ENCODE measurements around the gene PDK2.

Gene PDK2

GRCh38 chr17:50136096-50136687 is 41.0 kb downstream of the PDK2 start:
- no peak for DNase-seq (ENCODE audit: low read depth)

GRCh38 chr17:50137042-50137441 is 41.9 kb downstream of the PDK2 start:
- no peak for DNase-seq (ENCODE audit: low read depth)

GRCh38 chr17:50139185-50139783 is 44.1 kb downstream of the PDK2 start:
- no peak for DNase-seq (ENCODE audit: low read depth)

- peak; percentile 77 for DNase-seq (ENCODE audit: low read depth)
Observed at GRCh38 chr17:50139950-50140885, 45.1 kb downstream of the PDK2 start.

GRCh38 chr17:50141026-50141744 is 46.0 kb downstream of the PDK2 start:
- no peak for DNase-seq (ENCODE audit: low read depth)

GRCh38 chr17:50141745-50142110 is 46.6 kb downstream of the PDK2 start:
- DNase-seq (ENCODE audit: low read depth): no peak

DNA sequence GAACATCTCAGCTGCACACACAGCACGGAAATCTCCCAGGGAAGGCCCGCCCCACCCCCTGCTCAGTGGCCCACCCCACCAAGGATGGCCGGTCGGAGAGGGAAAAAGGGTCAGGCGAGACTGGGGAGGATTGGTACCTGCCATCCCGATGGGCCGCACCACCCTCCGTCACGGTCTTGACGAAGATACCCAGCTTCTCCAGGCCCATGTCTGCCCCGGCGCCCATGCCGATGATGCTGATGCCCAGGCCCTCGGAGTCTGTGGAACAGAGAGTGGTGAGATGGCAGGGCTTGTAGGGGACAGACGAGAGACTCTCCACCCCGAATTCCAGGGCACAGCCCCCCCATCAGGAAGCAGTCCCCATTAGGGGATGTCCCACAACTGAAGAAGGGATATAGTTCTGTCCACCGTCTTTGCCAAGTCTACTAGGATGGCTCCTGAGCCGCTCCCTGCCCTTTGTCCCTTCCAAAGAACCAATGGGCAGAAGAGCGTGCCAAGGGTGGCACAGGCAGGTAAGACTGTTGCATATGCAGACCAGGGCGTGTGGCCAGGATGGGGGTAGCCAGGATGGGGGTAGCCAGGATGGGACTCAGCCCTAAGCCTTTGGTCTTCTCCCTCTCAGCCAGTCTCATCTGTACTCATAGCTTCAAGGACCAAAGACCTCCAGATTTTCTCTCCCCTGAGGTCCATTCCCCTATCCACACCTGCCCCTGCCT is 48.5 kb downstream of the PDK2 start:
- no peak for DNase-seq (ENCODE audit: low read depth)

DNA sequence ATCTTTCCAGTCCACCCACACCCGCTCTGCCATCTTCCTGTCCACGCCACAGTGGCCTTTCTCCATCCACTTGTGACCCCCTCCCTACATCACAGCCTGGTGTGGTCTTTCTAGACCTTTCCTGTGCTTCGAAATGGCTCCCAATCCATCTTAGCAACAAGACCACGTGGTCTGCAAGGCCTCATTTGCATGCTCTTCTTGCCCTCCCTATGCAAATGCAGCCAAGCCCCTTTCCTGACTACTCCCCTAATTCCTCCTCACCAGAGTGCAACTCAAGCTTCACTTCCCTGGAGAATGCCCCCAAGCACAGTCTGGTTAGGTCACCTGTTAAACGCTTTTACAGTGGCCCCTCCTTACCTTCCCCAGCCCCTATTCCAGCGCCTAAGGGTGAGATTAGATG is 49.2 kb downstream of the PDK2 start:
- no peak for DNase-seq (ENCODE audit: low read depth)

DNA sequence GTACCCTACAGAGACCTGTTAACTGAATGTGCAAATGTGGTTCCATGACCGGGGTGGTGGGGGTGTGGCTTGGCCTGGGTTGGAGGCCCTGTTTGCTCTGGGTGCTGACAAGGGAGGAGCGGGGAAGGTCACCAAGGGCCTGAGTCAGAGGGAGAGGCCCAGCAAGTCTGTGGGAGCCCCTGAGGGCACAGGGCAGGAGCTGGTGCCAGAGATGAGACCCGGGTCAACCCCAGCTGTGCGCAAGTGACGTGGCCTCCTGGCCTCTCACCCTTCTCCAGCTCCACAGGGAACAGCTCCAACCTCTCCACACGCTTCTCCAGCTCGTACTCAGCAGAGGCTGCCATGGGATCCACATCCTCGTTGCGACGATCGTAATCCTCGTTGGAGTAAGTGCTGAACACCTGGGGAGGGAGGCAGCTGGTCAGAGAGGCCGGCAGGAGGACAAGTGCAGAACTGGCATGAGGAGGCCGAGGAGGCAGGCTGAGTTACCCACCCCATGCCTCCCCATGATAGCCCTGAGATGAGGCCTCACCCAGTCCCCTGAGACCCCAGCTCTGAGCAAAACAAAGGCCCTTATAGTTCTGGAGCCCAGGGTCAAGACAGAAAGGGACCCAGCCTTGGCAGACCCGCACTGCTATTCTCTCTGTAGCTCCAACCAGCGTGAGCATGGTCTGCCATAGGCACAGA is 49.8 kb downstream of the PDK2 start:
- no peak for DNase-seq (ENCODE audit: low read depth)

DNA sequence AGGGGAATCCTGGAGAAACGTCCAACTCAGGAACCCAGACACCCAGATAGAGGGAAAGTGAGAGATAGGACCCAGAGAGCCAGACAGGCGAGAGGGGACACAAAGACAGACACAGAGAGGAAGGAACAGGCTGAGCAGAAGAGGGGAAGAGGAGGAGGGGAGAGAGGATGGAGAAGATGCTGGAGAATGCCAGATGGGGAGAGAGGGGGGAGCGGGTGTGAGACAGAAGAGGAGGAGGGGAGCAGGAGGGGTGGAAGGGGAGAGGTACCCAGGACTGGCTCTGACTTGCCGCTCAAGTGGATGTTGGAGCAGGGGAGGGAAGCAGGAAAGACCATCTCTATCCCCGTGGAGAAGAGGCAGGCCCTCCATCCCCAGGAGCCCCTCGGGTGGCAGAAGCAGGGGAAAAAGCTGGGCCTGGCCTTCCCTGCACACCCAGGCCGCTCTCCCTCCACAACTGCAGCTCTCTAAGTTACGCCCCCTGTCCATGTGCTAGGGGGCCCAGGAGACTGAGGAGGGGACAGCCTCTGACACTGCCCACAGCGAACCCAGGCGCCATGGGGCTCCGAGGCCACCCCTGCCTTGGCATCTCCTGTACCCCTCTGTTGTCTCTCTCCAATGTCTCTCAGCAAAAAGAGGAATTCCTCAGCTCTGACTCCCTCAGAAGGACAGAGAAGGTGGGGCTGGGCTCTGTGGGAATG is 50.5 kb downstream of the PDK2 start:
- no peak for DNase-seq (ENCODE audit: low read depth)

DNA sequence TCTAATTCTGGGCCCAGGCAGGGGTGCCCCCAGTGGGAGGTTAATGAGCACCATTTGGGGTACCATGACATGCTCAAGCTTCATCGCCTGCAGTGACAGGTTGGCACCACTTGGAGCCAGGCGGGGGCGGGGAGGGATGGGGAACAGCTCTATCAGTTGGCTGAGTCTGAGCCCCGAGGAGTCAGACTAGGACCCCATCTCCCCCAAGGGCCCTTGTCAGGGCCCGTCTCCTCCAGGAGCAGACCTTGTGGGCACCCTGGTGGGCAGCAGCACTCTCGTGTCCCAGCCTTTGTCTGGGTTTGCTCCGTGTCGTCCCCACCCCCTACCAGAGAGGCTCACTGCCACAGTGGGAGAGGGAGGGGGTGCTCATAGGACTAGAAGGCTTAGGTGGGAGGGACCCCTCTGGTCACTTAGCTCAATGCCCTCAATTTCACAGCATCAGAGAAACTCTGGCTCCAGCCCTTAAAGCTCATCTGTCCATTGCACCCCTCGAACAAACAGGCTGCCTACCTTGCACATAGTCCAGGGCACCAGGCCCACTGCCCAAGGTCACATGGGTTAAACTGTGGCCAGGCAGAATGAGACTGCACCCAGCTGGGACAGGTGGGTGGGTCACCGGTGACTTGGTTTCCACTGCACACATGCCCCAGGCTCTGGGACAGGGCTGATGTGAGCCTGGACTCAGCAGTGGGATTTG is 51.2 kb downstream of the PDK2 start:
- DNase-seq (ENCODE audit: low read depth): no peak

GRCh38 chr17:50146927-50147665 is 51.9 kb downstream of the PDK2 start:
- DNase-seq (ENCODE audit: low read depth): no peak

DNA sequence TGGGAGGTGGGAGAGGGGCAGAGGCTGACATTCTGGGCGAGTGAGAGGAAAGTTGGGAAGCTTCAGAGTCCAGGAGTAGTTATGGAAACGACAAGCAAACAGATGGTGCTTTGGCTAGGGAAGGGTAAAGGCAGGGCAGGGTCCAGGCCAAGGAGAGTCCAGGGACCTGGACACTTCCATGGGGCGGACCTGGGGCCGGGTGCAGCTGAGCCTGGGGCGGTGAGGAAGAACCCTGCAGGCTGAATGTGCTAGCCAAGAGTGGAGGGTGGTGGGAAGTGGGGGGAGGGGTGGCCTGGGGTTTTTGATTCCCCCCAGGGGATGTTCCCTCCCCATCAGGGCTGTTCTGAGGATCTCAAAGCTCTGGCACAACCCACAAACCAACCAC is 52.7 kb downstream of the PDK2 start:
- no peak for DNase-seq (ENCODE audit: low read depth)

DNA sequence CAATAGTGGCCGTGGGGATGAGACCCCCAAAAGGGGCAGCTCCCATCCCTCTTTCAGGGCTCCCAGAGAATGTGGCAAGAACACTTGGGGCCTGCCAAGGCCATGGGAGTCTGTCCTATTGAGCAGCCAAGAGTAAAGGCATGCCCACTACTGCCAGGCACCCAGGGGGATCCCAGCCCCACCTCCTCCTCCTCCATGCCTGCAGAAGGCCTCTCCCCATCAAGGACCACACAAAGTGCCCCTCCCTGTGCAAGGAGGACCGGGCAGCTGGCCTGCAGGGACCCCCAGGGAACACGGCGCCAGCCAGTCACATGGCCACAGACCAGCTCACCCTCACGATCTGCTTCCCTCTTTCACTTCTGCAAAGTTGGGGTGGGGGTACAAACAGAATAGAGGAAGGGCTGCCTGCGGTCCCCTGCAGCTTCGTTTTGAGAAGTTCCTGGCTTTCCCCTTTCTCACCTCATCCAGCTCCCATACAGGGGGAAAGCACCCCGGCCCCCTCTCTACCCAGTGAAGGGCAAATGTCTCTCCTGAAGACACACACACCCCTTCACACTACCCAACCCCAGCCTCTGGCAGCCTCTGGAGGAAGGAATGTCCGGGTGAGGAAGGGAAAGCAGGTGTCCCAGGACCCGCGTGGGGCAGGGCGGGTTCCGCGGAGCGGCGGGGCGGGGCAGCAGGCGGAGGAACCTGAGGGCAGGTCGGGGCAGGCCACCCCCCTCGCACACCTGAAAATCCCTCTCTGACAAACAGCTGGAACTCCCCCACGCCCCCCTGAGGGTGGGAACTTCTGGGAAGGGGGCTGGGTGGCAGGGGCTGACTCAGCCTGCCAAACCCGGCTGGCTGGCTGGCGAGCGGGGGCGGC is 53.3 kb downstream of the PDK2 start:
- peak; percentile 75 for DNase-seq (ENCODE audit: low read depth)

DNA sequence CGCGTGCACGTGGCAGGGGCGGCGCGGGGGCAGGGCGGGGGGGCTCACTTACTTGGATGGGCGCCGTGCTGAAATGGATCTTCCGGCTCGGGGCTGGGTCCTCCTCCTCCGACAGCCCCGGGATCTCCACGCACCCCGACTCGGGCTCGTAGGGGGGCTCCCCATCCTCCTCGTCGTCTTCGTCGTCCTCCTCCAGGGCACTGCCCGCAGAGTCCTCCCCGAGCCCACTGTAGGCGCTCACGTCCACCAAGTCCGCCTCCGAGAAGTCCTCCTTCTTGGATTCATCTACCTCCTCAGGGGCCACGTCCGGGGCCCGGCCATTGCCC is 53.9 kb downstream of the PDK2 start:
- no peak for DNase-seq (ENCODE audit: low read depth)

DNA sequence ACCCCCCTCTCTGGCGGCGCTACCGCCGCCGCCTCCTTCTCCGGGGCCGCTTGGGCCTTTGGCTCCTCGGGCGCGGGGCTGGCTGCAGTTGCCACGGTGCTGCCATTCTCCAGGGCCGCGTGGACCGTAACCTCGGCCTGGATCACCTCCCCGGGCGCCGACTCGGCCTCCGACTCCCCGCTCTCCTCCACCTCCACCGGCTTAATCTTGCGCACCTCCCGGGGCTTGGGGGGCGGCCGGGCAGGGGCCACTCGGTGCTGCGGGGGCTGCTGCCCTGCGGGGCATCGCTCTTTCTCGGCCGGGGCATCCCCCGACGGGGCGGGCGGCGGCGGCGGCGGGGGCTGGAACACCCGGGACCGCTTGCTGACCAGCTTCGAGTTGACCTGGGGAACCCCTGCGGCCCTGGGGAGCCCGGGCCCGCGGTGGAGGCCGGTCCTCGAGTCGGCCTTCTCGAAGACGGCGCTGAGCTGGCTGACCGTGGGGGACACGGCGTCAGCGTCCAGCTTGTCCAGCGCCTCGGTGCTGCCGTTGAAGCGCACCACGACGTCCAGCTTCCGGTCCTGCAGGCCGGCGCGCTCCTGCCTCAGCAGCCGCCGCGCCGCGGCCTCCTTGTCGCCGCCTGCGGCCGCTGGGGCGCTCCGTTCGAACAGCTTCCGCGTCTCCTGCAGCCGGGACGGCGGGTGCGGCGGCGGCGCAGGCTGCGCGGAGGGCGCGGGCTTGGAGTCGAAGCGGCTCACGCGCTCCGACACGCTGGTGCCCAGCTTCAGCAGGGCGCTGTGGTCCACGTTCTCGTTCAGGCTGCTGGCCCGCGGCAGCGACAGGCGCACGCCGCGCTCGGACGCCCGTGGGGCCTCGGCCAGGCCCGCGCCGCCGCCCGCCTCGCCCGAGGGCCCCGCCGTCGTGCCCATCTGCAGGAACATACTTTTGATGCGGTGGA is 54.5 kb downstream of the PDK2 start:
- no peak for DNase-seq (ENCODE audit: low read depth)

GRCh38 chr17:50150354-50151040 is 55.3 kb downstream of the PDK2 start, which contains the start of gene PPP1R9B:
Gene PPP1R9B (minus strand): TSS chr17:50150677. CDS start chr17:50150513, 164 bp downstream.
- DNase-seq (ENCODE audit: low read depth): no peak
